Kidney (tissue), 14 donors: Measurements from ENCODE around the gene LGR6. TPM values are rescaled to one million over a fixed set of nuclear protein-coding genes. Genes with fewer than 3 reads are reported as not detected.

Experiments
- DNase-seq, 5 donors: peaks; one replicate each; pipeline ENCODE4 v3.0.0-alpha.2; 2013 to 2020
- FAIRE-seq: peaks from 2 replicates; lab custom pipeline; 2012; peaks lifted over from hg19 to GRCh38; lab: Jason Lieb, UNC
- H3K27ac ChIP-seq, 2 donors: one replicate each; pipeline ENCODE4 v1.7.0; 2013; ENCODE audit warnings: low read depth in 2 of 2, low read length in 2 of 2, inconsistent platforms in 1 of 2
- H3K27me3 ChIP-seq: one replicate; pipeline ENCODE4 v1.7.1; 2013; ENCODE audit warnings: low read length, inconsistent platforms; ENCODE audit not compliant: control insufficient read depth, insufficient read depth
- H3K36me3 ChIP-seq, 3 donors: one replicate each; pipeline versions ENCODE4 v1.7.0 to v1.7.1; 2013; ENCODE audit warnings: low read length in 3 of 3, control low read depth in 1 of 3, inconsistent platforms in 1 of 3; ENCODE audit not compliant: insufficient read depth in 3 of 3, control insufficient read depth in 2 of 3
- H3K4me1 ChIP-seq, 3 donors: one replicate each; pipeline versions ENCODE4 v1.7.0 to v1.7.1; 2013; ENCODE audit warnings: low read length in 3 of 3, inconsistent platforms in 1 of 3, low read depth in 1 of 3; ENCODE audit not compliant: control insufficient read depth in 2 of 3, insufficient read depth in 2 of 3
- H3K4me3 ChIP-seq, 3 donors: one replicate each; pipeline versions ENCODE4 v1.7.0 to v1.8.1; 2013; ENCODE audit warnings: low read length in 3 of 3, control low read depth in 1 of 3, inconsistent platforms in 1 of 3
- H3K9ac ChIP-seq, 3 donors: one replicate each; pipeline versions ENCODE4 v1.7.0 to v1.7.1; 2013; ENCODE audit warnings: low read length in 3 of 3, control low read depth in 1 of 3, inconsistent platforms in 1 of 3
- H3K9me3 ChIP-seq, 3 donors: one replicate each; pipeline versions ENCODE4 v1.7.0 to v1.7.1; 2013; ENCODE audit warnings: low read length in 3 of 3, control low read depth in 1 of 3, inconsistent platforms in 1 of 3; ENCODE audit not compliant: control insufficient read depth in 2 of 3, insufficient read depth in 1 of 3
- intact Hi-C: fragments of 100-400 bp; cut with DNase I; formaldehyde crosslinking; loops from one replicate; pipeline ENCODE4 v1.11.1; 2022
- polyA plus RNA-seq: library from polyadenylated mRNA; stranded (reverse); fragments of 350-450 nt; fragmentation: Illumina TruSeq; extraction: RNeasy Lipid Tissue Mini Kit (QIAGEN cat#74804); gene quantifications from one replicate; pipeline ENCODE4 v1.2.3, GENCODE V29; 2014; ENCODE audit warnings: low read depth, low replicate concordance; ENCODE audit not compliant: insufficient read depth
- total RNA-seq: library from RNA; stranded (reverse); fragmentation: NEBNext Ultra II Directional; extraction: Animal tissue kit (Norgen Biotek cat#: 25700); gene quantifications from one replicate; pipeline ENCODE4 v1.2.1, GENCODE V29; 2021
- TF ChIP-seq, protein P1 (sequence below): IDR thresholded peaks from 3 replicates; pipeline ENCODE4 v1.5.1; 2012; ENCODE audit warnings: mild to moderate bottlenecking, moderate library complexity, borderline replicate concordance; ENCODE audit not compliant: insufficient read depth; ENCODE audit errors: extremely low read depth
- donor health status: control.
- donor health status: control.
- donor health status: control.
- donor health status: control.
- donor health status: control.
- donor health status: DM: yes; HTN: yes; CAD: no.
- donor health status: Normal renal cell carcinoma (clear cell type).

The LGR6 gene
- total and polyA plus RNA-seq, 2 donors from 2014 or later: 1.8 to 4.1 TPM

DNA sequence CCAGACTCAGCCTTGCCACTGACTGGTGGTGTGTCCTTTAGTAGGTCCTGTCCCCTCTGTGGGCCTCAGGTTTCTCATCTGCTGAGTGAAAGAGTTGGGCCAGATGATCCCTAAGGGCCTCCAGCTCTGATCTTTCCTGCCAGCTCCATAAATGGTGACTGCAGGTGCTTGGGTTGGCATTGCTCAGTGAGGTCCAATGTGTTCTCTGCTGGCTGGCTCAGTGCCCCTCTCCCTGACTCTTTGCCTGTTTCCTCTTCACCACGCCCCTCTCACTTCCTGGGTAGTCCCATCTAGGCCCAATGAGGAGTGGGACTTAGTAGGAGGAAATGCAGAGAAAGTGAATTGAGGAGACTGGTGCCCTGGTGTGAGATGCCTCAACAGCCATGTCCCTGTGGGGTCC, 111.6 kb downstream of the LGR6 start:
- no peaks in the 10 kb centered on the region for H3K9me3 ChIP-seq
- TF ChIP-seq, protein P1, sequence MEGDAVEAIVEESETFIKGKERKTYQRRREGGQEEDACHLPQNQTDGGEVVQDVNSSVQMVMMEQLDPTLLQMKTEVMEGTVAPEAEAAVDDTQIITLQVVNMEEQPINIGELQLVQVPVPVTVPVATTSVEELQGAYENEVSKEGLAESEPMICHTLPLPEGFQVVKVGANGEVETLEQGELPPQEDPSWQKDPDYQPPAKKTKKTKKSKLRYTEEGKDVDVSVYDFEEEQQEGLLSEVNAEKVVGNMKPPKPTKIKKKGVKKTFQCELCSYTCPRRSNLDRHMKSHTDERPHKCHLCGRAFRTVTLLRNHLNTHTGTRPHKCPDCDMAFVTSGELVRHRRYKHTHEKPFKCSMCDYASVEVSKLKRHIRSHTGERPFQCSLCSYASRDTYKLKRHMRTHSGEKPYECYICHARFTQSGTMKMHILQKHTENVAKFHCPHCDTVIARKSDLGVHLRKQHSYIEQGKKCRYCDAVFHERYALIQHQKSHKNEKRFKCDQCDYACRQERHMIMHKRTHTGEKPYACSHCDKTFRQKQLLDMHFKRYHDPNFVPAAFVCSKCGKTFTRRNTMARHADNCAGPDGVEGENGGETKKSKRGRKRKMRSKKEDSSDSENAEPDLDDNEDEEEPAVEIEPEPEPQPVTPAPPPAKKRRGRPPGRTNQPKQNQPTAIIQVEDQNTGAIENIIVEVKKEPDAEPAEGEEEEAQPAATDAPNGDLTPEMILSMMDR: no peak
- H3K36me3 ChIP-seq: no peaks in the 10 kb centered on the region
- DNase-seq (no peak), FAIRE-seq (no peak)
- no peaks in the 10 kb centered on the region for H3K27me3 ChIP-seq
- H3K27ac ChIP-seq: no peak overlapping the region
- H3K4me1 ChIP-seq: no peaks in the 10 kb centered on the region
- H3K9ac ChIP-seq: no peak overlapping the region
- no peak overlapping the region for H3K4me3 ChIP-seq
- intact Hi-C loops: no loop called here

GRCh38 chr1:202306535-202307345, 113.1 kb downstream of the LGR6 start:
- DNase-seq (no peak), FAIRE-seq (no peak)
- no peak overlapping the region for H3K27ac ChIP-seq
- H3K4me1 ChIP-seq: no peaks in the 10 kb centered on the region
- no peak overlapping the region for H3K9ac ChIP-seq
- H3K9me3 ChIP-seq: no peaks in the 10 kb centered on the region
- no peaks in the 10 kb centered on the region for H3K27me3 ChIP-seq
- TF ChIP-seq, protein P1: no peak
- intact Hi-C loops: no loop called here
- H3K36me3 ChIP-seq: no peaks in the 10 kb centered on the region
- H3K4me3 ChIP-seq: no peak overlapping the region

DNA sequence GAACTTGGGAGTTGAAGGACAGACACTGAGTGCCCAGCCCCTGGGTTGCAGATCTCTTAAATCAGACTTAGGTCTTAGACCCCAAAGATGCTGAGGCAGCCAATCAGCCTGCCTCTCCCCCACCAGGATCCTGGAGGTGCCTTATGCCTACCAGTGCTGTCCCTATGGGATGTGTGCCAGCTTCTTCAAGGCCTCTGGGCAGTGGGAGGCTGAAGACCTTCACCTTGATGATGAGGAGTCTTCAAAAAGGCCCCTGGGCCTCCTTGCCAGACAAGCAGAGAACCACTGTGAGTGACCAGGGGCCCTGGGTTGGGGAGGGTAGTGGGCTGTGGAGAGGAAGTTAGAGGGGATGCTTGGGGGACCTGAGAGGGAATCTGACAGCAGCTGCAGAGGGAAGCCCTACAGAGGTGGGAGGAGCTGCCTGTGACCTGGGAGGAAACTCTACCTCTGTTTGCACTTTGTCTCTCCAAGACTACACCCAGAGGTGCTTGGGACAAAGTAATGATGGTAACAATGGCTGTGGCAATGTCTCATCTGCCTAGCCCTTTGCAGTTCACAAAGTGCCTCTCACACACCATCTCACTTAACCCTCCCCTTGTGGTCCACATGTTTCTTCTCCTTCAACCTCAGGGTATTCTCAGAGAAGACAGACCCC, 116.6 kb downstream of the LGR6 start:
- no peaks in the 10 kb centered on the region for H3K36me3 ChIP-seq
- intact Hi-C loops: loop anchor here (5.0 kb wide), 1 partner anchor 128 kb away; no protein-coding TSS in a partner anchor
- TF ChIP-seq, protein P1: no peak
- no peak for FAIRE-seq
- H3K9me3 ChIP-seq: no peaks in the 10 kb centered on the region
- H3K27me3 ChIP-seq: no peaks in the 10 kb centered on the region
- no peaks in the 10 kb centered on the region for H3K4me1 ChIP-seq
- no peak overlapping the region for H3K9ac ChIP-seq
- DNase-seq: no peak
- no peak overlapping the region for H3K4me3 ChIP-seq
- H3K27ac ChIP-seq: no peak overlapping the region
